H9 (cell line): ENCODE measurements around the gene HRAS. TPM values are rescaled to one million over a fixed set of nuclear protein-coding genes. Genes with fewer than 3 reads are reported as not detected.

Experiments
- DNase-seq: peaks from one replicate; pipeline ENCODE4 v3.0.0-alpha.2; 2017
- H2AFZ ChIP-seq: one replicate; pipeline ENCODE4 v1.6.1; 2013; ENCODE audit warnings: mild to moderate bottlenecking, low read length, control low read depth, moderate library complexity
- H2AK5ac ChIP-seq: 2 replicates; pipeline ENCODE4 v1.6.1; 2013; ENCODE audit warnings: low read length, control low read depth, mixed read lengths; ENCODE audit not compliant: insufficient read length
- H2BK120ac ChIP-seq: one replicate; pipeline ENCODE4 v1.6.1; 2013; ENCODE audit warnings: low read depth, mild to moderate bottlenecking, low read length, control low read depth, inconsistent platforms; ENCODE audit not compliant: poor library complexity, severe bottlenecking
- H2BK12ac ChIP-seq: 2 replicates; pipeline ENCODE4 v1.6.1; 2013; ENCODE audit warnings: low read length, control low read depth, mixed read lengths, low read depth; ENCODE audit not compliant: insufficient read length
- H2BK15ac ChIP-seq: 2 replicates; pipeline ENCODE4 v1.6.1; 2013; ENCODE audit warnings: low read depth, low read length, control low read depth
- H2BK20ac ChIP-seq: one replicate; pipeline ENCODE4 v1.6.1; 2013; ENCODE audit warnings: low read depth, mild to moderate bottlenecking, low read length, control low read depth, inconsistent platforms; ENCODE audit not compliant: poor library complexity, severe bottlenecking
- H2BK5ac ChIP-seq: 2 replicates; pipeline ENCODE4 v1.6.1; 2013; ENCODE audit warnings: low read length, control low read depth, mixed read lengths; ENCODE audit not compliant: insufficient read length
- H3K14ac ChIP-seq: 2 replicates; pipeline ENCODE4 v1.6.1; 2013; ENCODE audit warnings: low read length, control low read depth; ENCODE audit not compliant: insufficient read depth
- H3K18ac ChIP-seq: 2 replicates; pipeline ENCODE4 v1.6.1; 2013; ENCODE audit warnings: low read depth, mild to moderate bottlenecking, mixed read lengths, low read length, control low read depth; ENCODE audit not compliant: insufficient read length
- H3K23ac ChIP-seq: 2 replicates; pipeline ENCODE4 v1.6.1; 2013; ENCODE audit warnings: low read length, control low read depth, mixed read lengths, low read depth; ENCODE audit not compliant: insufficient read length
- H3K23me2 ChIP-seq: 2 replicates; pipeline ENCODE4 v1.6.1; 2013; ENCODE audit warnings: low read depth, mild to moderate bottlenecking, mixed read lengths, low read length, control low read depth; ENCODE audit not compliant: insufficient read length, poor library complexity, severe bottlenecking
- H3K27ac ChIP-seq: 2 replicates; pipeline ENCODE4 v1.5.1; 2013; ENCODE audit warnings: low read length, control low read depth, mixed read lengths, low read depth; ENCODE audit not compliant: insufficient read length
- H3K27me3 ChIP-seq: 2 replicates; pipeline ENCODE4 v1.6.1; 2013; ENCODE audit warnings: low read length, control low read depth, inconsistent platforms; ENCODE audit not compliant: insufficient read depth
- H3K4ac ChIP-seq: 2 replicates; pipeline ENCODE4 v1.6.1; 2013; ENCODE audit warnings: low read depth, mild to moderate bottlenecking, control low read depth, inconsistent platforms, low read length, moderate library complexity
- H3K4me1 ChIP-seq: 2 replicates; pipeline ENCODE4 v1.6.1; 2013; ENCODE audit warnings: low read length, control low read depth, inconsistent platforms; ENCODE audit not compliant: insufficient read depth
- H3K4me2 ChIP-seq: 2 replicates; pipeline ENCODE4 v1.6.1; 2013; ENCODE audit warnings: low read length, control low read depth, mixed read lengths; ENCODE audit not compliant: insufficient read length, insufficient read depth
- H3K56ac ChIP-seq: 2 replicates; pipeline ENCODE4 v1.6.1; 2013; ENCODE audit warnings: low read depth, mild to moderate bottlenecking, mixed read lengths, low read length, control low read depth; ENCODE audit not compliant: insufficient read length
- H3K79me1 ChIP-seq: 2 replicates; pipeline ENCODE4 v1.6.1; 2013; ENCODE audit warnings: low read depth, mild to moderate bottlenecking, moderate library complexity, low read length, control low read depth, inconsistent platforms; ENCODE audit not compliant: insufficient read depth, poor library complexity, severe bottlenecking
- H3K79me2 ChIP-seq: 2 replicates; pipeline ENCODE4 v1.6.1; 2013; ENCODE audit warnings: low read length, control low read depth, inconsistent platforms; ENCODE audit not compliant: insufficient read depth
- H3K9ac ChIP-seq: 2 replicates; pipeline ENCODE4 v1.6.1; 2013; ENCODE audit warnings: low read length, control low read depth, mixed read lengths; ENCODE audit not compliant: insufficient read length; ENCODE audit errors: extremely low read depth
- H3K9me3 ChIP-seq: one replicate; pipeline ENCODE4 v1.6.1; 2013; ENCODE audit warnings: low read depth, low read length, inconsistent platforms; ENCODE audit not compliant: control insufficient read depth
- H3T11ph ChIP-seq: one replicate; pipeline ENCODE4 v1.6.1; 2013; ENCODE audit warnings: mild to moderate bottlenecking, low read length, control low read depth, inconsistent platforms
- H4K20me1 ChIP-seq: one replicate; pipeline ENCODE4 v1.6.1; 2013; ENCODE audit not compliant: control insufficient read depth, insufficient read length, insufficient read depth
- H4K5ac ChIP-seq: 2 replicates; pipeline ENCODE4 v1.6.1; 2013; ENCODE audit warnings: low read depth, mild to moderate bottlenecking, mixed read lengths, low read length, control low read depth; ENCODE audit not compliant: insufficient read length
- H4K8ac ChIP-seq: replicated peaks from 2 replicates; pipeline ENCODE4 v1.6.1; 2013; ENCODE audit warnings: low read length, control low read depth, mixed read lengths, low read depth; ENCODE audit not compliant: insufficient read length
- H4K91ac ChIP-seq: 2 replicates; pipeline ENCODE4 v1.6.1; 2013; ENCODE audit warnings: low read depth, mild to moderate bottlenecking, moderate library complexity, mixed read lengths, low read length, control low read depth; ENCODE audit not compliant: insufficient read length
- H3K27ac Mint-ChIP-seq, 3 experiments: 2 replicates in 2 of 3; 3 replicates in 1 of 3; pipeline ENCODE4 v1.8.0; 2020 to 2021; ENCODE audit warnings: mixed read lengths in 3 of 3, mild to moderate bottlenecking in 1 of 3, moderate library complexity in 1 of 3
- H3K27me3 Mint-ChIP-seq: 2 replicates; pipeline ENCODE4 v1.8.0; 2021; ENCODE audit warnings: low read depth, mild to moderate bottlenecking, moderate library complexity, mixed read lengths
- H3K36me3 Mint-ChIP-seq, 3 experiments: 2 replicates in 2 of 3; 3 replicates in 1 of 3; pipeline ENCODE4 v1.8.0; 2020 to 2021; ENCODE audit warnings: low read depth in 3 of 3, mixed read lengths in 3 of 3; ENCODE audit not compliant: insufficient read depth in 1 of 3
- H3K4me1 Mint-ChIP-seq, 2 experiments: 2 replicates each; pipeline ENCODE4 v1.8.0; 2020; ENCODE audit warnings: mixed read lengths in 2 of 2
- H3K4me3 Mint-ChIP-seq, 2 experiments: 2 replicates in 1 of 2; 3 replicates in 1 of 2; pipeline ENCODE4 v1.8.0; 2020 to 2021; ENCODE audit warnings: mild to moderate bottlenecking in 2 of 2, mixed read lengths in 2 of 2, moderate library complexity in 1 of 2
- H3K9me3 Mint-ChIP-seq, 2 experiments: 2 replicates in 1 of 2; 3 replicates in 1 of 2; pipeline ENCODE4 v1.8.0; 2020; ENCODE audit warnings: mild to moderate bottlenecking in 2 of 2, mixed read lengths in 2 of 2, moderate library complexity in 1 of 2
- CTCF ChIP-seq: fragments of 200-600 bp; sonication (generic); conservative IDR thresholded peaks from 3 replicates; pipeline ENCODE4 v1.8.0; 2021; ENCODE audit warnings: antibody characterized with exemption, mild to moderate bottlenecking
- WGBS: extraction: QIAGEN DNeasy Blood & Tissue Kit; methylation state at CpG from one replicate; pipeline ENCODE4 v1.1.7; 2013; ENCODE audit warnings: missing lambda C conversion rate, low lambda C conversion rate, mixed read lengths; ENCODE audit not compliant: insufficient read length; ENCODE audit errors: extremely low coverage; 5-methylcytosine and 5-hydroxymethylcytosine counted together
- total RNA-seq: library from RNA; stranded (reverse); gene quantifications from 2 replicates; pipeline ENCODE4 v1.2.1, GENCODE V29; 2021

HRAS gene
- total RNA-seq, 1 experiment from 2014 or later, result 61.8 TPM

- DNase-seq, result no peak
- H3T11ph ChIP-seq, result no peak overlapping the region
- H2AK5ac ChIP-seq, result no peak overlapping the region
- no peaks in the 10 kb centered on the region for H3K79me2 ChIP-seq
- no peak for TF ChIP-seq CTCF
- no peaks in the 10 kb centered on the region for H3K4me1 ChIP-seq
- Mint-ChIP-seq H3K27ac (no peak overlapping the region), H3K4me3 (no peak overlapping the region), H3K36me3 (no peaks in the 10 kb centered on the region; a peak in 1 of 7 replicates), H3K9me3 (no peaks in the 10 kb centered on the region; a peak in 2 of 5 replicates), H3K27me3 (peaks cover 15% of the 10 kb centered on the region), H3K4me1 (peaks cover 3 to 4% of the 10 kb centered on the region in 2 experiments)
- WGBS, result no CpG with 5 or more reads among the region's 12 CpGs
- H3K14ac ChIP-seq, result no peak overlapping the region
- no peak overlapping the region for H3K23ac ChIP-seq
- no peak overlapping the region for H3K4me2 ChIP-seq
- no peak overlapping the region for H3K56ac ChIP-seq
- no peak overlapping the region for H4K5ac ChIP-seq
- H2AFZ ChIP-seq, result no peak overlapping the region
- no peak overlapping the region for H2BK20ac ChIP-seq
- no peaks in the 10 kb centered on the region for H3K9me3 ChIP-seq
- H4K91ac ChIP-seq, result no peak overlapping the region
- H3K9ac ChIP-seq, result no peak overlapping the region
- no peaks in the 10 kb centered on the region for H3K79me1 ChIP-seq
- H3K23me2 ChIP-seq, result peaks cover 7% of the 10 kb centered on the region
- no peaks in the 10 kb centered on the region; the same call in 1 of the 2 replicates for H3K27me3 ChIP-seq
- no peak overlapping the region for H2BK12ac ChIP-seq
- no peaks in the 10 kb centered on the region for H4K20me1 ChIP-seq
- H4K8ac ChIP-seq, result no peak overlapping the region
- no peak overlapping the region for H3K18ac ChIP-seq
- H2BK15ac ChIP-seq, result no peak overlapping the region
- no peak overlapping the region for H2BK120ac ChIP-seq
- H2BK5ac ChIP-seq, result no peak overlapping the region
- H3K4ac ChIP-seq, result no peak overlapping the region
- no peak overlapping the region for H3K27ac ChIP-seq
These were observed 16.2 kb upstream of the HRAS start for GRCh38 chr11:551596-551995.
